ENCODE measurements around the gene POP4.

DNA sequence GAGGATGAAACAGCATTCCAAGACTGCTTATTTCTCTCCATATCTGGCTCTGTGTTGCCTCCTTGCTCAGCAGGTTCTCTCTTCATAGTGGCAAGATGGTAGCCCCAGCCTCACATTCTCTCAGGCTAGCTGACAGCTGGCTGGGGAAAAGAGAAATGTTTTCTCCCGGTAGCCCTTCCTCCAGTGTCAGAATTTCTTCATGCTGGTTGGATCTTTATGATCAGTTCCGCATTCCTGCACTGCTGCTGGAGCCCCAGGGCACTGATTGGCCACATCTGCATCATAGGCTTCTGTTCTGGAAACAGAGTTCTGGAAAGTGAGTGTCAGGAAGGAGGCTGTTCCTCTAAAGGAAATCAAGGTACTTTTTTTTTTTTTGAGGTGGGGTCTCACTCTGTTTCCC is 24.6 kb downstream of the POP4 start:
- TF ChIP-seq, protein P1, sequence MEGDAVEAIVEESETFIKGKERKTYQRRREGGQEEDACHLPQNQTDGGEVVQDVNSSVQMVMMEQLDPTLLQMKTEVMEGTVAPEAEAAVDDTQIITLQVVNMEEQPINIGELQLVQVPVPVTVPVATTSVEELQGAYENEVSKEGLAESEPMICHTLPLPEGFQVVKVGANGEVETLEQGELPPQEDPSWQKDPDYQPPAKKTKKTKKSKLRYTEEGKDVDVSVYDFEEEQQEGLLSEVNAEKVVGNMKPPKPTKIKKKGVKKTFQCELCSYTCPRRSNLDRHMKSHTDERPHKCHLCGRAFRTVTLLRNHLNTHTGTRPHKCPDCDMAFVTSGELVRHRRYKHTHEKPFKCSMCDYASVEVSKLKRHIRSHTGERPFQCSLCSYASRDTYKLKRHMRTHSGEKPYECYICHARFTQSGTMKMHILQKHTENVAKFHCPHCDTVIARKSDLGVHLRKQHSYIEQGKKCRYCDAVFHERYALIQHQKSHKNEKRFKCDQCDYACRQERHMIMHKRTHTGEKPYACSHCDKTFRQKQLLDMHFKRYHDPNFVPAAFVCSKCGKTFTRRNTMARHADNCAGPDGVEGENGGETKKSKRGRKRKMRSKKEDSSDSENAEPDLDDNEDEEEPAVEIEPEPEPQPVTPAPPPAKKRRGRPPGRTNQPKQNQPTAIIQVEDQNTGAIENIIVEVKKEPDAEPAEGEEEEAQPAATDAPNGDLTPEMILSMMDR (conservative IDR thresholded peaks at IDR 0.05), result no peak
- TF ChIP-seq ZFX (IDR thresholded peaks at IDR 0.05), result no peak
